HepG2 (cell line): ENCODE data around the gene PROC. TPM values are rescaled to one million over a fixed set of nuclear protein-coding genes. Genes with fewer than 3 reads are reported as not detected.

Experiments
- GABPB1 ChIP-seq: IDR thresholded peaks from 2 replicates; pipeline ENCODE4 v1.6.1; 2016; ENCODE audit warnings: mild to moderate bottlenecking, missing genetic modification reagents, moderate library complexity, missing compliant biosample characterization
- KDM1A ChIP-seq: IDR thresholded peaks from 2 replicates; pipeline ENCODE4 v1.6.1; 2016; ENCODE audit warnings: missing compliant biosample characterization
- RAD21 ChIP-seq: fragments of 450-650 bp; formaldehyde crosslinking; IDR thresholded peaks from 2 replicates; pipeline ENCODE4 v1.5.0; 2020; ENCODE audit warnings: mild to moderate bottlenecking
- RNF2 ChIP-seq: fragments of 450-650 bp; conservative IDR thresholded peaks from 2 replicates; pipeline ENCODE4 v1.6.1; 2016; ENCODE audit warnings: low read depth
- SMAD9 ChIP-seq: sonication (generic); formaldehyde crosslinking; IDR thresholded peaks from 2 replicates; pipeline ENCODE4 v1.5.1; 2020; ENCODE audit warnings: mild to moderate bottlenecking, missing genetic modification reagents
- SP140L ChIP-seq: sonication (generic); formaldehyde crosslinking; IDR thresholded peaks from 2 replicates; pipeline ENCODE4 v1.4.0; 2020; ENCODE audit warnings: missing genetic modification reagents, borderline replicate concordance
- SSRP1 ChIP-seq: IDR thresholded peaks from 2 replicates; pipeline ENCODE4 v1.6.1; 2016; ENCODE audit warnings: control low read depth
- XRCC5 ChIP-seq: fragments of 200-400 bp; formaldehyde crosslinking; optimal IDR thresholded peaks from 2 replicates; pipeline ENCODE3; 2017; ENCODE audit warnings: mild to moderate bottlenecking, low read length
- YEATS4 ChIP-seq: sonication (generic); formaldehyde crosslinking; IDR thresholded peaks from 2 replicates; pipeline ENCODE4 v1.4.0; 2020; ENCODE audit warnings: missing genetic modification reagents, borderline replicate concordance
- ZBTB21 ChIP-seq: sonication (generic); formaldehyde crosslinking; IDR thresholded peaks from 2 replicates; pipeline ENCODE4 v1.4.0; 2020; ENCODE audit warnings: missing genetic modification reagents
- ZNF225 ChIP-seq: sonication (generic); formaldehyde crosslinking; IDR thresholded peaks from 2 replicates; pipeline ENCODE4 v1.4.0; 2020; ENCODE audit warnings: mild to moderate bottlenecking, missing genetic modification reagents
- polyA plus RNA-seq, 8 experiments: library from polyadenylated mRNA; depleted of rRNA in 3 of 8; stranded (reverse) in 7 of 8; unstranded in 1 of 8; fragments of >200 nt; fragmentation: Illumina TruSeq in 4 of 8; extraction: Trizol in 4 of 8; gene quantifications; 2 replicates each; pipeline versions ENCODE4 v1.2.1 to v1.2.3, GENCODE V29; 2011 to 2016; ENCODE audit warnings: low read depth in 4 of 8, missing spikeins in 1 of 8, mixed read lengths in 1 of 8; ENCODE audit not compliant: insufficient read depth in 1 of 8
- total RNA-seq, 5 experiments: library from RNA; depleted of rRNA; stranded (reverse); fragments of >200 nt; fragmentation: Illumina TruSeq; extraction: Trizol; gene quantifications; 2 replicates each; pipeline ENCODE4 v1.2.3, GENCODE V29; 2016; ENCODE audit warnings: low read depth in 1 of 5
- TF ChIP-seq, protein P1 (sequence below): sonication (generic); formaldehyde crosslinking; IDR thresholded peaks from 2 replicates; pipeline ENCODE4 v1.4.0; 2020; ENCODE audit warnings: missing genetic modification reagents, borderline replicate concordance
- TF ChIP-seq, protein P2 (sequence below): sonication (generic); formaldehyde crosslinking; IDR thresholded peaks from 2 replicates; pipeline ENCODE4 v1.4.0; 2020; ENCODE audit warnings: missing genetic modification reagents
- TF ChIP-seq, protein P3 (sequence below): sonication (generic); formaldehyde crosslinking; IDR thresholded peaks from 2 replicates; pipeline ENCODE4 v1.8.1; 2022; ENCODE audit warnings: low read depth, mild to moderate bottlenecking, missing genetic modification reagents
- TF ChIP-seq, protein P4 (sequence below): sonication (generic); formaldehyde crosslinking; IDR thresholded peaks from 2 replicates; pipeline ENCODE4 v1.5.0; 2020; ENCODE audit warnings: mild to moderate bottlenecking, missing genetic modification reagents
- TF ChIP-seq, protein P5 (sequence below): sonication (generic); formaldehyde crosslinking; IDR thresholded peaks from 2 replicates; pipeline ENCODE4 v1.4.0; 2020; ENCODE audit warnings: mild to moderate bottlenecking, missing genetic modification reagents, borderline replicate concordance

Gene PROC
- total and polyA plus RNA-seq, 2 of the 13 experiments (the other 11 are each of a cell fraction or from before 2014, with no cell fraction given): 134 to 185 TPM

DNA sequence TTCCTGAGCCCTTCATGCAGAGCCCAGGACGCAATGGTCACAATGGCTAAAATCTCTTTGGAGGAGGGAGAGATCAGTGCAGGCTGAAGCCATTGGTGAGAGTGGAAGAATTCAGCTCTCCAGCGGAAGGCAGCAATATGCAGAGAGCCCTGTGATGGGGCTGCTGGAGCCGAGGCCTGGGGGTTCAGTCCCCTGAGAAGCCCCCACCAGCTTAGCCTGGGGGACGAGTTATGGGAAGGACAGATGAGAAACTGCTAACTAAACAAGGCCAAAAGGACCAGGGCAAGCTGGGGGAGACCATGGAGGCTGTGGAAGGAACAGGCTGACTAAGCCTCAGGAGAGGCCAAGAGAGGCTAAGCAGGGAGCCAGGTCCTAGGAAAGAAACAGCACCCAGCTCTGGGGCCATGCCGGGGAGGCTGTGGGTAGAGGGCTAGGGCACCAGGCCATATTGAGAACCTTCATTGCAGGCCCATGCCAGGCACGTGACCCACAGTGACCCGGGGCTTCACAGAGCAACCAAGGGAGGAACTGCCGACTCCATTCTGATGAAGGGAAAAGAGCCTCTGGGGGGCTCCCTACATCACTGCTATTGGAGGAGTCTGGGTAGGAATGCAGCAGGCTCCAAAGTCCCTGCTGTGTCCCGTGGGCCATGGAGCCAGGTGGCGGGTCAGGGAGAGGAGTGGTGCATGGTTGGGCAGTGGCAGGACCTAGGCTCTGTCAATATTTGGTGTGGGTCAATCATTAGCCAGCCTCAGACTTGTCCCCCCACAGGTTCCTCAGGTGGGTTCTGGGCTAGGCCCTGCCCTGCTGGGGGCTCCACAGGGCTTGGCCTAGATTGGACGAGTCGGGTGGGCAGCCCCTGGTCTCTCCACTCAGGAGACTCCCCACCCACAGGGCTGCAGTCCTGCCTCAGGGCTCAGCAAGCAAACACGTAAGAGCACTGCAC is 19.8 kb downstream of the PROC start (continued):
- TF ChIP-seq, protein P1, sequence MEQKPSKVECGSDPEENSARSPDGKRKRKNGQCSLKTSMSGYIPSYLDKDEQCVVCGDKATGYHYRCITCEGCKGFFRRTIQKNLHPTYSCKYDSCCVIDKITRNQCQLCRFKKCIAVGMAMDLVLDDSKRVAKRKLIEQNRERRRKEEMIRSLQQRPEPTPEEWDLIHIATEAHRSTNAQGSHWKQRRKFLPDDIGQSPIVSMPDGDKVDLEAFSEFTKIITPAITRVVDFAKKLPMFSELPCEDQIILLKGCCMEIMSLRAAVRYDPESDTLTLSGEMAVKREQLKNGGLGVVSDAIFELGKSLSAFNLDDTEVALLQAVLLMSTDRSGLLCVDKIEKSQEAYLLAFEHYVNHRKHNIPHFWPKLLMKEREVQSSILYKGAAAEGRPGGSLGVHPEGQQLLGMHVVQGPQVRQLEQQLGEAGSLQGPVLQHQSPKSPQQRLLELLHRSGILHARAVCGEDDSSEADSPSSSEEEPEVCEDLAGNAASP (CRISPR knock-in tag): peak; percentile 71
- TF ChIP-seq RAD21: peak; percentile 88
- peak; percentile 60 for TF ChIP-seq ZNF225 (CRISPR knock-in tag)
- no peak for TF ChIP-seq SSRP1 (CRISPR knock-in tag)
- peak; percentile 57; the same call in 1 of the 2 replicates for TF ChIP-seq GABPB1 (CRISPR knock-in tag)
- TF ChIP-seq, protein P2, sequence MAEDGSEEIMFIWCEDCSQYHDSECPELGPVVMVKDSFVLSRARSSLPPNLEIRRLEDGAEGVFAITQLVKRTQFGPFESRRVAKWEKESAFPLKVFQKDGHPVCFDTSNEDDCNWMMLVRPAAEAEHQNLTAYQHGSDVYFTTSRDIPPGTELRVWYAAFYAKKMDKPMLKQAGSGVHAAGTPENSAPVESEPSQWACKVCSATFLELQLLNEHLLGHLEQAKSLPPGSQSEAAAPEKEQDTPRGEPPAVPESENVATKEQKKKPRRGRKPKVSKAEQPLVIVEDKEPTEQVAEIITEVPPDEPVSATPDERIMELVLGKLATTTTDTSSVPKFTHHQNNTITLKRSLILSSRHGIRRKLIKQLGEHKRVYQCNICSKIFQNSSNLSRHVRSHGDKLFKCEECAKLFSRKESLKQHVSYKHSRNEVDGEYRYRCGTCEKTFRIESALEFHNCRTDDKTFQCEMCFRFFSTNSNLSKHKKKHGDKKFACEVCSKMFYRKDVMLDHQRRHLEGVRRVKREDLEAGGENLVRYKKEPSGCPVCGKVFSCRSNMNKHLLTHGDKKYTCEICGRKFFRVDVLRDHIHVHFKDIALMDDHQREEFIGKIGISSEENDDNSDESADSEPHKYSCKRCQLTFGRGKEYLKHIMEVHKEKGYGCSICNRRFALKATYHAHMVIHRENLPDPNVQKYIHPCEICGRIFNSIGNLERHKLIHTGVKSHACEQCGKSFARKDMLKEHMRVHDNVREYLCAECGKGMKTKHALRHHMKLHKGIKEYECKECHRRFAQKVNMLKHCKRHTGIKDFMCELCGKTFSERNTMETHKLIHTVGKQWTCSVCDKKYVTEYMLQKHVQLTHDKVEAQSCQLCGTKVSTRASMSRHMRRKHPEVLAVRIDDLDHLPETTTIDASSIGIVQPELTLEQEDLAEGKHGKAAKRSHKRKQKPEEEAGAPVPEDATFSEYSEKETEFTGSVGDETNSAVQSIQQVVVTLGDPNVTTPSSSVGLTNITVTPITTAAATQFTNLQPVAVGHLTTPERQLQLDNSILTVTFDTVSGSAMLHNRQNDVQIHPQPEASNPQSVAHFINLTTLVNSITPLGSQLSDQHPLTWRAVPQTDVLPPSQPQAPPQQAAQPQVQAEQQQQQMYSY (CRISPR knock-in tag): no peak
- TF ChIP-seq, protein P3, sequence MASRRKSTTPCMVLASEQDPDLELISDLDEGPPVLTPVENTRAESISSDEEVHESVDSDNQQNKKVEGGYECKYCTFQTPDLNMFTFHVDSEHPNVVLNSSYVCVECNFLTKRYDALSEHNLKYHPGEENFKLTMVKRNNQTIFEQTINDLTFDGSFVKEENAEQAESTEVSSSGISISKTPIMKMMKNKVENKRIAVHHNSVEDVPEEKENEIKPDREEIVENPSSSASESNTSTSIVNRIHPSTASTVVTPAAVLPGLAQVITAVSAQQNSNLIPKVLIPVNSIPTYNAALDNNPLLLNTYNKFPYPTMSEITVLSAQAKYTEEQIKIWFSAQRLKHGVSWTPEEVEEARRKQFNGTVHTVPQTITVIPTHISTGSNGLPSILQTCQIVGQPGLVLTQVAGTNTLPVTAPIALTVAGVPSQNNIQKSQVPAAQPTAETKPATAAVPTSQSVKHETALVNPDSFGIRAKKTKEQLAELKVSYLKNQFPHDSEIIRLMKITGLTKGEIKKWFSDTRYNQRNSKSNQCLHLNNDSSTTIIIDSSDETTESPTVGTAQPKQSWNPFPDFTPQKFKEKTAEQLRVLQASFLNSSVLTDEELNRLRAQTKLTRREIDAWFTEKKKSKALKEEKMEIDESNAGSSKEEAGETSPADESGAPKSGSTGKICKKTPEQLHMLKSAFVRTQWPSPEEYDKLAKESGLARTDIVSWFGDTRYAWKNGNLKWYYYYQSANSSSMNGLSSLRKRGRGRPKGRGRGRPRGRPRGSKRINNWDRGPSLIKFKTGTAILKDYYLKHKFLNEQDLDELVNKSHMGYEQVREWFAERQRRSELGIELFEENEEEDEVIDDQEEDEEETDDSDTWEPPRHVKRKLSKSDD (CRISPR knock-in tag): peak; percentile 70; the same call in 1 of the 2 replicates
- peak; percentile 88 for TF ChIP-seq YEATS4 (CRISPR knock-in tag)
- TF ChIP-seq KDM1A (CRISPR knock-in tag): no peak; the same call in 1 of the 2 replicates
- TF ChIP-seq, protein P4, sequence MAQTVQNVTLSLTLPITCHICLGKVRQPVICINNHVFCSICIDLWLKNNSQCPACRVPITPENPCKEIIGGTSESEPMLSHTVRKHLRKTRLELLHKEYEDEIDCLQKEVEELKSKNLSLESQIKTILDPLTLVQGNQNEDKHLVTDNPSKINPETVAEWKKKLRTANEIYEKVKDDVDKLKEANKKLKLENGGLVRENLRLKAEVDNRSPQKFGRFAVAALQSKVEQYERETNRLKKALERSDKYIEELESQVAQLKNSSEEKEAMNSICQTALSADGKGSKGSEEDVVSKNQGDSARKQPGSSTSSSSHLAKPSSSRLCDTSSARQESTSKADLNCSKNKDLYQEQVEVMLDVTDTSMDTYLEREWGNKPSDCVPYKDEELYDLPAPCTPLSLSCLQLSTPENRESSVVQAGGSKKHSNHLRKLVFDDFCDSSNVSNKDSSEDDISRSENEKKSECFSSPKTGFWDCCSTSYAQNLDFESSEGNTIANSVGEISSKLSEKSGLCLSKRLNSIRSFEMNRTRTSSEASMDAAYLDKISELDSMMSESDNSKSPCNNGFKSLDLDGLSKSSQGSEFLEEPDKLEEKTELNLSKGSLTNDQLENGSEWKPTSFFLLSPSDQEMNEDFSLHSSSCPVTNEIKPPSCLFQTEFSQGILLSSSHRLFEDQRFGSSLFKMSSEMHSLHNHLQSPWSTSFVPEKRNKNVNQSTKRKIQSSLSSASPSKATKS (CRISPR knock-in tag): peak; percentile 95
- TF ChIP-seq, protein P5, sequence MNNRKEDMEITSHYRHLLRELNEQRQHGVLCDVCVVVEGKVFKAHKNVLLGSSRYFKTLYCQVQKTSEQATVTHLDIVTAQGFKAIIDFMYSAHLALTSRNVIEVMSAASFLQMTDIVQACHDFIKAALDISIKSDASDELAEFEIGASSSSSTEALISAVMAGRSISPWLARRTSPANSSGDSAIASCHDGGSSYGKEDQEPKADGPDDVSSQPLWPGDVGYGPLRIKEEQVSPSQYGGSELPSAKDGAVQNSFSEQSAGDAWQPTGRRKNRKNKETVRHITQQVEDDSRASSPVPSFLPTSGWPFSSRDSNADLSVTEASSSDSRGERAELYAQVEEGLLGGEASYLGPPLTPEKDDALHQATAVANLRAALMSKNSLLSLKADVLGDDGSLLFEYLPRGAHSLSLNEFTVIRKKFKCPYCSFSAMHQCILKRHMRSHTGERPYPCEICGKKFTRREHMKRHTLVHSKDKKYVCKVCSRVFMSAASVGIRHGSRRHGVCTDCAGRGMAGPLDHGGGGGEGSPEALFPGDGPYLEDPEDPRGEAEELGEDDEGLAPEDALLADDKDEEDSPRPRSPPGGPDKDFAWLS (CRISPR knock-in tag): no peak; the same call in 1 of the 2 replicates
- TF ChIP-seq SP140L (CRISPR knock-in tag): peak; percentile 79; the same call in 1 of the 2 replicates
- no peak; the same call in 1 of the 2 replicates for TF ChIP-seq ZBTB21 (CRISPR knock-in tag)
- peak; percentile 88 for TF ChIP-seq XRCC5
- peak; percentile 74 for TF ChIP-seq RNF2
- TF ChIP-seq SMAD9 (CRISPR knock-in tag): no peak
